Hepatocyte (in vitro differentiated cells): ENCODE data around the gene SYNE2. TPM values are rescaled to one million over a fixed set of nuclear protein-coding genes. Genes with fewer than 3 reads are reported as not detected.

Experiments used
- DNase-seq: peaks from one replicate; pipeline ENCODE4 v3.0.0-alpha.2; 2016; ENCODE audit warnings: low spot score
- H2AFZ ChIP-seq: fragments of 200-600 bp; sonication (generic); 2 replicates; pipeline ENCODE4 v1.6.0; 2016; ENCODE audit warnings: antibody characterized with exemption, mild to moderate bottlenecking
- H3K27ac ChIP-seq: fragments of 200-600 bp; sonication (generic); 2 replicates; pipeline ENCODE4 v1.5.1; 2016; ENCODE audit warnings: mild to moderate bottlenecking
- H3K27me3 ChIP-seq: fragments of 200-600 bp; sonication (generic); 2 replicates; pipeline ENCODE4 v1.6.1; 2016
- H3K36me3 ChIP-seq: fragments of 200-600 bp; sonication (generic); replicated peaks from 2 replicates; pipeline ENCODE4 v1.5.1; 2016; ENCODE audit warnings: low read depth; ENCODE audit not compliant: insufficient read depth
- H3K4me1 ChIP-seq: fragments of 200-600 bp; sonication (generic); 2 replicates; pipeline ENCODE4 v1.5.1; 2016; ENCODE audit warnings: mild to moderate bottlenecking, moderate library complexity; ENCODE audit not compliant: insufficient read depth
- H3K4me2 ChIP-seq: fragments of 200-600 bp; sonication (generic); 2 replicates; pipeline ENCODE4 v1.6.0; 2016
- H3K4me3 ChIP-seq: fragments of 200-600 bp; sonication (generic); 2 replicates; pipeline ENCODE4 v1.5.1; 2016; ENCODE audit warnings: mild to moderate bottlenecking
- H3K79me2 ChIP-seq: fragments of 200-600 bp; sonication (generic); 2 replicates; pipeline ENCODE4 v1.6.0; 2017; ENCODE audit warnings: mild to moderate bottlenecking
- H3K9me2 ChIP-seq: fragments of 200-600 bp; sonication (generic); replicated peaks from 2 replicates; pipeline ENCODE4 v1.6.0; 2017; ENCODE audit warnings: mild to moderate bottlenecking; ENCODE audit not compliant: insufficient read depth
- H3K9me3 ChIP-seq: fragments of 200-600 bp; sonication (generic); 2 replicates; pipeline ENCODE4 v1.5.1; 2016; ENCODE audit warnings: low read depth, mild to moderate bottlenecking
- H4K20me1 ChIP-seq: fragments of 200-600 bp; sonication (generic); 2 replicates; pipeline ENCODE4 v1.6.0; 2016; ENCODE audit warnings: mild to moderate bottlenecking; ENCODE audit not compliant: insufficient read depth, poor library complexity, severe bottlenecking
- CTCF ChIP-seq: fragments of 200-600 bp; sonication (generic); IDR thresholded peaks from 2 replicates; pipeline ENCODE4 v1.5.1; 2016; ENCODE audit warnings: antibody characterized with exemption, mild to moderate bottlenecking; ENCODE audit not compliant: poor library complexity
- EZH2 ChIP-seq: fragments of 200-600 bp; sonication (generic); IDR thresholded peaks from 2 replicates; pipeline ENCODE4 v1.6.1; 2016; ENCODE audit warnings: antibody characterized with exemption, mild to moderate bottlenecking, borderline replicate concordance
- EZH2phosphoT487 ChIP-seq: fragments of 200-600 bp; sonication (generic); IDR thresholded peaks from one replicate; pipeline ENCODE4 v1.6.1; 2018; ENCODE audit warnings: antibody characterized with exemption, mild to moderate bottlenecking, low read depth, moderate library complexity; ENCODE audit not compliant: unreplicated experiment, severe bottlenecking
- WGBS: methylation state at CpG from one replicate; pipeline ENCODE4 v1.1.6; 2016; ENCODE audit warnings: low lambda C conversion rate; ENCODE audit errors: missing lambda C conversion rate; 5-methylcytosine and 5-hydroxymethylcytosine counted together
- polyA plus RNA-seq: library from polyadenylated mRNA; unstranded; fragments of >200 nt; fragmentation: Nextera tagmentation; extraction: Ambion mirVana; gene quantifications from 2 replicates; pipeline ENCODE4 v1.2.1, GENCODE V29; 2016
- total RNA-seq: library from RNA; depleted of rRNA; stranded (reverse); fragments of >200 nt; gene quantifications from 2 replicates; pipeline ENCODE4 v1.2.3, GENCODE V29; 2014

The SYNE2 gene
- total and polyA plus RNA-seq, 2 experiments from 2014 or later, result 21.0 to 58.6 TPM

DNA sequence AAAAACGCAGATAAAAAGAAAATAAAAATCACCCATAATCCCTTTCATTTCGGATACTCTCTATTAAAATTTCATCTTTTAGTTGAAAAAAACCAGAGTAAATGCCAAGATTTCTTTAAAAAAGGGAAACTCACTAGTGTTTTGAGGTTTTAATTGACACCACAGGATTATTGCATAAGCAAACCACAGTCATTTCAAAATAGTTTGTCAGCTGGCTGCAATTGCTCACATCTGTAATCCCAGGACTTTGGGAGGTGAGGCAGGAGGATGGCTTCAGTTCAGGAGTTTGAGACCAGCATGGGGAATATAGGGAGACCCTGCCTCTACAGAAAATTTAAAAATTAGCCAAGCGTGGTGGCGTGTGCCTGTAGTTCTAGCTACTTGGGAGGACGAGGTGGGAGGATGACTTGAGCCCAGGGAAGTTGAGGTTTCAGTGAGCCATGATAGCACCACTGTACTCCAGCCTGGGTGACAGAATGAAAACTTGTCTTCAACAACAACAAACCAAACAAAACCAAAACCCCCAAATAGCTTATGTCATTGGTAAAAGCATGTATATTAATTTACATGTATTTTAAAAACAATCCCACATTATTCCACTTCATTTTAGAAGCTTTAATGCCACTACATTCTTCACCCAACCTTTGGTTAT lies 48.8 kb downstream of the SYNE2 start:
- DNase-seq, result no peak

DNA sequence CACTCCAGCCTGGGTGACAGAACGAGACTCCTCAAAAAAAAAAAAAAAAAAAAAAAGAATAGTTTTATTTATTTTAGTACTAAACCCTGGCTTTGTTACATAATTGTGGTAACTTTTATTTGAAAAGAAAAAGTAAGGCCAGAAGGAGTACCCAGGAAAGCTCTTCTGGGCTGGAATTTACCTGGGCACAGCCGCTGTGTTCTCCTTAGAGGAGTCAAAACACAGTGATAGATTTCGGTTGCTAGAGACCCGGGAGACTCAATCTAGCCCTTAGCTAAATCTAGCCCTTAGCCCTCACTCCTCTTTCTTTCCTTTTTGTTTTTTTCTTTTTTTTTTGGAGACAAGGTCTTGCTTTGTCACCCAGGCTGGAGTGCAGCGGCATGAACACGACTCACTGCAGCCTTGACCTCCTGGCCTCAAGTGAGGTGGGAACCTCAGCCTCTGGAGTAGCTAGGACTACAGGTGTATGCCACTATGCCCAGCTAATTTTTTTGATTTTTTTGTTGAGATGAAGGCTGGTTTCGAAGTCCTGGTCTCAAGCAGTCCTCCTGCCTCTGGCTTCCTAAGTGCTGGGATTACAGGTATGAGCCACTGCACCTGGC lies 49.7 kb downstream of the SYNE2 start:
- Histone ChIP-seq H3K4me2 (no peak overlapping the region), H3K36me3 (no peaks in the 10 kb centered on the region), H3K9me3 (no peaks in the 10 kb centered on the region), H4K20me1 (no peaks in the 10 kb centered on the region), H3K9me2 (no peaks in the 10 kb centered on the region), H3K79me2 (peaks cover 28% of the 10 kb centered on the region), H2AFZ (no peak overlapping the region), H3K27ac (no peak overlapping the region), H3K4me3 (no peak overlapping the region), H3K4me1 (no peaks in the 10 kb centered on the region), H3K27me3 (no peaks in the 10 kb centered on the region)
- WGBS, result 91% methylated on average over 7 of the region's 7 CpGs
- no peak for DNase-seq
- no peak for TF ChIP-seq EZH2
- TF ChIP-seq EZH2phosphoT487, result no peak
- TF ChIP-seq CTCF, result no peak

More for the DNA sequence above, 48.8 kb downstream of the SYNE2 start:
- no peak overlapping the region for H3K27ac ChIP-seq
- no peaks in the 10 kb centered on the region for H3K9me2 ChIP-seq
- no peaks in the 10 kb centered on the region for H3K27me3 ChIP-seq
- H3K79me2 ChIP-seq, result peaks cover 22% of the 10 kb centered on the region
- H3K9me3 ChIP-seq, result no peaks in the 10 kb centered on the region
- no peak for TF ChIP-seq EZH2
- no peak for TF ChIP-seq EZH2phosphoT487
- TF ChIP-seq CTCF, result no peak
- no peak overlapping the region for H2AFZ ChIP-seq
- no peak overlapping the region for H3K4me3 ChIP-seq
- H4K20me1 ChIP-seq, result no peaks in the 10 kb centered on the region
- H3K36me3 ChIP-seq, result no peaks in the 10 kb centered on the region
- 93% methylated on average over 5 of the region's 5 CpGs for WGBS
- peaks cover 2% of the 10 kb centered on the region for H3K4me1 ChIP-seq
- H3K4me2 ChIP-seq, result no peak overlapping the region

GRCh38 chr14:63904724-63905123 lies 51.9 kb downstream of the SYNE2 start:
- H3K36me3 ChIP-seq, result no peaks in the 10 kb centered on the region
- no peaks in the 10 kb centered on the region for H3K27me3 ChIP-seq
- no peaks in the 10 kb centered on the region for H4K20me1 ChIP-seq
- no peak overlapping the region for H3K4me3 ChIP-seq
- H3K4me2 ChIP-seq, result no peak overlapping the region
- TF ChIP-seq EZH2phosphoT487 (no peak), EZH2 (no peak), CTCF (no peak)
- DNase-seq, result no peak
- no peaks in the 10 kb centered on the region for H3K9me3 ChIP-seq
- no peak overlapping the region for H2AFZ ChIP-seq
- H3K79me2 ChIP-seq, result peaks cover 35% of the 10 kb centered on the region
- peaks cover 8% of the 10 kb centered on the region for H3K4me1 ChIP-seq
- 83% methylated on average over 2 of the region's 2 CpGs for WGBS
- no peaks in the 10 kb centered on the region for H3K9me2 ChIP-seq
- H3K27ac ChIP-seq, result no peak overlapping the region
